OCI-LY1 (cell line): Measurements from ENCODE around the gene SBK2.

Source experiments
- EZH2 ChIP-seq: fragments of 200-600 bp; sonication (generic), shearing (Covaris generic); IDR thresholded peaks from 2 replicates; pipeline ENCODE4 v1.8.0; 2017; ENCODE audit warnings: borderline replicate concordance, mixed run types, mild to moderate bottlenecking, antibody characterized with exemption, low read length, moderate library complexity, mixed read lengths
- TF ChIP-seq, protein P1 (sequence below): fragments of 200-600 bp; sonication (generic), shearing (Covaris generic); IDR thresholded peaks from 2 replicates; pipeline ENCODE4 v1.5.1; 2017; ENCODE audit warnings: mild to moderate bottlenecking, antibody characterized with exemption, low read length, moderate library complexity, mixed read lengths

DNA sequence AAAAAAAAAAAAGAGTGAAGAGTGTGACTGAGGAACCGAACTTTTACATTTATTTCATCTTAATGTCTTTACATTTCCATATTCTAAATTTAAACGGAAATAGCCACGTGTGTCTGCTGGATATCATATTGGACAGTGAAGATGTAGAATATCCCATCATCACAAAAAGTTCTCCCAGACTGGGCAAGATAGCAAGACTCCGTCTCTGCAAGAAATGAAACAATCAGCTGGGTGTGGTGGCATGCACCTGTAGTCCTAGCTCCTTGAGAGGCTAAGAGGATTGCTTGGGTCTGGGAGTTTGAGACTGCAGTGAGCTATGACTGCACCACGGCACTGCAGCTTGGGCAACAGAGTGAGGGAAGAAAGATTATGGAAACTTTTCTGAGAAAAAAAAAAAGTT, 39.8 kb upstream of the SBK2 start:
- no peak for TF ChIP-seq EZH2
- TF ChIP-seq, protein P1, sequence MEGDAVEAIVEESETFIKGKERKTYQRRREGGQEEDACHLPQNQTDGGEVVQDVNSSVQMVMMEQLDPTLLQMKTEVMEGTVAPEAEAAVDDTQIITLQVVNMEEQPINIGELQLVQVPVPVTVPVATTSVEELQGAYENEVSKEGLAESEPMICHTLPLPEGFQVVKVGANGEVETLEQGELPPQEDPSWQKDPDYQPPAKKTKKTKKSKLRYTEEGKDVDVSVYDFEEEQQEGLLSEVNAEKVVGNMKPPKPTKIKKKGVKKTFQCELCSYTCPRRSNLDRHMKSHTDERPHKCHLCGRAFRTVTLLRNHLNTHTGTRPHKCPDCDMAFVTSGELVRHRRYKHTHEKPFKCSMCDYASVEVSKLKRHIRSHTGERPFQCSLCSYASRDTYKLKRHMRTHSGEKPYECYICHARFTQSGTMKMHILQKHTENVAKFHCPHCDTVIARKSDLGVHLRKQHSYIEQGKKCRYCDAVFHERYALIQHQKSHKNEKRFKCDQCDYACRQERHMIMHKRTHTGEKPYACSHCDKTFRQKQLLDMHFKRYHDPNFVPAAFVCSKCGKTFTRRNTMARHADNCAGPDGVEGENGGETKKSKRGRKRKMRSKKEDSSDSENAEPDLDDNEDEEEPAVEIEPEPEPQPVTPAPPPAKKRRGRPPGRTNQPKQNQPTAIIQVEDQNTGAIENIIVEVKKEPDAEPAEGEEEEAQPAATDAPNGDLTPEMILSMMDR = no peak
